HG03103 (cell line): ENCODE measurements around the gene DNM3.

Experiments used
- ATAC-seq: cut with Tn5 transposase; IDR thresholded peaks from one replicate; pipeline ENCODE4 v1.9.1; 2021; ENCODE audit warnings: low read depth; ENCODE audit not compliant: unreplicated experiment

DNM3 gene

GRCh38 chr1:172254521-172255222, 413.4 kb downstream of the DNM3 start:
- ATAC-seq, result no peak

DNA sequence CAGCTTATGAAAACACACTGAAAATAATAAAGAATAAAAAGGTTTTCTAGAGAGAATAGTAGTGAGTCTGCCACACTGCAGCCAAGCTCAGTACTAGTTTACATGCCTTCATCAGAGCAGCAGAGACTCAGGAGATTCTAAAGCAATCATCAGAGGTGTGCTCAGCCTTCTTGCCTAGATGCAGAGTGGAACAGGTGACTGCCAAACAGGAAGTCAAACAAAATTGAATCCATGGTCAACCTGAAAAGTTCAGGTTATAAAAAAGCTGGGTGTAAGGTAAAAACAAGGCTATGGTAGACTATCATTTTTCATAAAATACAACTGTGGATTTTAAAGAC, 413.9 kb downstream of the DNM3 start:
- no peak for ATAC-seq

GRCh38 chr1:172265905-172266304, 424.6 kb downstream of the DNM3 start:
- no peak for ATAC-seq

DNA sequence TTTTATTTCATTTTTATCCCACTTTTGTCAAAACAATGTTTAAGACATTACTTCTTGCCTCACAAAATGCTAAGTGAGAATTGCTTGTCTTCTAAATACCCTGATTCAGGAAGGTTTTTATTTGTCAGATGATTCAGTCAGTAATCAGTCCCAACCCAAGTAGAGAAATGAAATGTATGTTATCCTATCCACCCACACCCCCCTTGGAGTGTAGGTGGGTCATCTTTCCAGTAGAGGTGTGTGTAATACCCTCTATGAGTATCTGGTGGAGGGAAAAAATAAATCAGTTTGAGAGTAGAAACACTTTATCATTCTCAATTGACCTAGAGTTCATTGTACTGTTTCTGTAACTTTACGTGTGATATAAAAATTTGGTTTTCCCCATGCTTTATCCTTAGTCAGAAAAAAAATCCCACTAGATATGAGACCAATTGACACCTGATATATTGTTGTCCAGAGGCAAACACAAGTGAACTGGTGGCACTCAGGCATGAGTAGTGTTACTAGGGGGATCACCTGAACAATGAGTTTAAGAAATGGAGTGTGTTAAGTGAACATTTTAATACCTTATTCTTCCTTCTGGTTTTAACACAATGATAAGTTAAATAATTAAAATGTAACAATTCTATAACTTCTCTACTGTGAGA, 425.4 kb downstream of the DNM3 start:
- ATAC-seq, result no peak

DNA sequence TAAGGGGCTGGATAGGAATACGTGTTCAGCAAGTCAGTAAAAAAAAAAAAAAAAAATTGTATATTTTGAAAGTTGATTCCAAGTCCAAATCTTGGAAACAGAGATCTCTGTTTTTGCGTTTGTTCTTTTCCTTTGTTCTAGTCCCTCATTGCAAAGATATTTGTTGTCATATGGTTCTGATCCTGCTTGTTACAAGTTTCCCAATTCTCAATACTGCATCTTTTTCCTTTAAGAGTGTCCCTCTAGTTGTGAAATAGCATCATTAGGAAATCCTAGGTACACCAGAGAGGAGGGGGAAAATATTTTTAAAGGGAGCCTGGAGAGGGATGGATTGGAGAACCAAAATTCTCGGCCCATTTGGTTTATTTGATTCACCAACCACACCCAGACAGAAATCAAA, 426.9 kb downstream of the DNM3 start:
- ATAC-seq, result no peak

DNA sequence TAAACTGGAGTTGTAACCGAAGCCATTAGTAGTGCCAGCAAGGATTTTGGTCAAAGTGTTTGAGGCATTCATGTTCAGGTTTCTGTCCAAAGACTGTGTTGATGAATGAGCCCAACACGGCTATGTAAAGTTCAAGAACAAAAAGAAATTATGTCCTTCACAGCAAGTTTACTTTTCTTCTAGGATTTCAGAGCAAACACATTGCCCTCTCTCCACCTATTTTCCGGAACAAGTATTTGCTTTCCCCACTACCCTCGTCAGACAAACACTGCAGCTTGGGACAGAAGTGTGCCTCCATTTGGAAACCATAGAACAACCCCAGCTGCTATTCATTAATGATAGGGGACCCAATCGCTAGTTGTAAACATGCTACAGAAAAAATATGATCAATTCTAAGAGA, 427.8 kb downstream of the DNM3 start:
- ATAC-seq, result no peak

GRCh38 chr1:172269644-172270043, 428.3 kb downstream of the DNM3 start:
- no peak for ATAC-seq

- no peak for ATAC-seq
Measured at GRCh38 chr1:172270605-172271004, 429.3 kb downstream of the DNM3 start.

DNA sequence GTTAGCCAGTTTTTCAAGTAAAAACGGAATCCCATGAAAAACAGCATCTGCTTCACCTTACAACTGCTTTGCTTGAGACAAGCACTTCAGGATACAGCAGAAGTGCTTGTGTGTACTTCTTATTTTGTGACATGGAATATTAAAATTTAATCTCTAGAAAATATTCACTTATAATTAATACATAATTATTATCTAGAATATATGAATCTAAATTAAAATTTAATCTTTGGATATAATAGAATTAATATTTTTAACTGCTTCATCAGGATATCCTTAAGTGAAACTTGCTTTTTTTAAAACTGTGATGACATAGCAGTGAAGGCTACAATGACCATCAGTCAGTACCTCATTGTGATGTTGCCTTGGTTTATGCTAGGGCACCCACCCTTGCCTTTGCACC, 430.8 kb downstream of the DNM3 start:
- no peak for ATAC-seq

DNA sequence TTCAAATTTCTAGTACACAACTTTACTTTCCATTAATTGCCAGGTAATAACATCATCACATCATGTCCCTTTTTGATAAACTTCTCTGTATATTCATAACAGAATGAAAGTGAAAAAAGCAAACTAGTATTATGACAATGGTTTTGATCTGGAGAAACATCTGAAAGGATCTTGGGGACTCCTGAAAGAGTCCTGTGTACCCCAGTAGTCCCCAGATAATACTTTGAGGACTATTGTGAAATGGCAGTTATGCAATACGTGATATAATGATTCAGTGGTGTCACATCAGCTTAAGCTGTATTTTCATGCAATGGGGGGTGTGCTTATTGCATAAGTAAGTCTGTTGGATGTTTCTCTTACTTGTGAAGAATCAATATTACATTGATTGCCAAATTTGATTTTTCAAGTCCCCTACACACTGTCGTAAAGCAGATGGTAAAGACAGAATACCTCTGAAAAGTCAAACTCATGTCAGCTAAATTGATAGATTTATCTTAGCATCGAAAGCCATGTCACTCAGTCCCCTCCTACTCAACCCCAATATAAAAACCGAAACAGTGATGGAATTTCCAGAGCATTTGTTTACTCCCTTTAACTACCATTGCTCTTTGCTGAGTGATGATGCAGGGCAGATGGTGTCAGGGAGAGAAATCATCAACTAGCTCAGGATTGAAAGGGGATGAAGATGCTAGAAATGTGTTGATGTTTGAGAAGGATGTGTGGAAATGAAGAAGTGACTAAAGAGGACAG, 432.5 kb downstream of the DNM3 start:
- no peak for ATAC-seq

DNA sequence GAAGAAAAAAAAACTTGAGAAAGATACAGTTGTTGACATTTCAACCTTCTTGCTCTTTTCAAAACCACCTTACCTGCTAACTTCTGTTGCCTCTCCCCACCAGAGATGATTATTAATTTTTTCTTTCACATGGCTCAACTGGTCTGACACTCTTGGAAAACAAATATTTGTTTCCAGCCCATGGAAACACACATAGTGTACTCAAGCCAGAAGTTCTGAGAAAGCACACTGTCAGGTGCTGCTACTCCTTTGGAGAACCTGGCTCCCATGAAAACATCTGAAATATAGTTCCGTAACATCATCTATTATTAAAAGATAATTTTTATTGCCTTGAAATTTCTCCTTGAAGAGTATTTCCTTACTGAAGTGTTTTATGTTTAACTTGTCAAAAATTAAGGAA, 434.2 kb downstream of the DNM3 start:
- no peak for ATAC-seq

- no peak for ATAC-seq
Measured at GRCh38 chr1:172276120-172276818, 435.0 kb downstream of the DNM3 start.

DNA sequence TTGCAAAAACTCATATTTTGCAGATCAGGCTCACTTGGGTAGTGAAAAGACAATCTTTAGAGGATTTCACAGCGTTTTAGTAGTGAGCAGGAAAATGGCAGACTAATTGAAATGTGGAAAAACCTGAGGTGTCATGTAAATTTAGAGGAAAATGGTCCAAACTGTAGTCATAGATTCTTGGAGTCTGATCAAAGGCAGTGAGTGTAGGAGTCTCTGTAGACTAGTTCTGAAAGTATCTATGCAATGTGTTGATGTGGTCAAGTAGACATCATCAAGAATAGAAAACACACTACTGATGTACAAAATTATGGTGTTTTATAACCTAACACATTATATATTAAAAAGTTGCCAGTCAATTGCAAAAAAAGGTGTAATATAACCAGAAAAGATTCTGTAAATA, 436.0 kb downstream of the DNM3 start:
- no peak for ATAC-seq

DNA sequence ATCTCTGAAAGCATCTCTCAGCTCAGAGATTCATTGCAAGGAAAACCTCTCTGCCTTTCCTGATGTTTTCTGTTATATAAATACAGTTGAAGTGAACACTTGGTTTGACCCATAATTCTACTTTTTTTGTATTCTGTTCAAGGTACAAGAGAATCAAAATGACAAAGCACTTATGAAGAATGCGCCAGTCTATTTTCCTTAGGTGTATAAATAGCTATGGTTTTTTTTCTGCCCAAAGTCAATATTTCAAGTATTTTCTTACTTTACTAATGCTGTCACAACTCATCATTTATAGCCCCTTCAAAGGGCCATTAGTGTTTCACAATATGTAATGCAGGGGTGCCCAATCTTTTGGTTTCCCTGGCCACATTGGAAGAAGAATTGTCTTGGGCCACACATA, 436.7 kb downstream of the DNM3 start:
- ATAC-seq, result no peak

GRCh38 chr1:172278478-172278877, 437.2 kb downstream of the DNM3 start:
- ATAC-seq, result no peak

DNA sequence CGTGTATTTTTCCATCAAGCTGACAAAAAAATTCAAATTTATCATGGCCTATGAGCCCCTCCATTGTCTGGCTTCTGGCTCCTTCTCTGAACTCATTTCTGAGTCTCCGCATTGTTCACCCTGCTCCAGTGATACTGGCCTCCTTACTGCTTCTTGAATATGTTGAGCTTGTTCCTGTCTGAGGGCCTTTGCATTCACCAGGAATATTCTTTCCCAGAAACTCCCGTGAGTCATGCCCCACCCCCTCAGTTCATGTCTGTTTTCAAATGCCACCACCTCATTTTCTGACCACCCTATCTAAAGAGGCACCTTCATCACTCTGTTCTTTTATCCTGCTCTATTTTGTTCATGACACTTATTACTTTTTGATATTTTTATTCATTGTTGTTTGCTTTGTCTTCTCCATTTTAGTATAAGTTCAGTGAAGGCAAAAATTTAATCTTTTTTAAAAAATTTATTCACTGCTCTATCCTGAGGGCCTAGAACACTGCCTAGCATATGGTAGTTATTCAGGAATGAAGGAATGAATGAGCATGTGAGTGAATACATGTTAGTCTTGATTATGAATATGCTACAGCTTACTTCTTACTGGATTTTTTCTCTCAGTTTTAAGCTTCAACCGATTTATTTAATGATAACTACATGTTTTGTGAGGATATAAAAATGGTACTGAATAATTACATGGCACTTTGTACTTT, 438.8 kb downstream of the DNM3 start:
- ATAC-seq, result no peak

DNA sequence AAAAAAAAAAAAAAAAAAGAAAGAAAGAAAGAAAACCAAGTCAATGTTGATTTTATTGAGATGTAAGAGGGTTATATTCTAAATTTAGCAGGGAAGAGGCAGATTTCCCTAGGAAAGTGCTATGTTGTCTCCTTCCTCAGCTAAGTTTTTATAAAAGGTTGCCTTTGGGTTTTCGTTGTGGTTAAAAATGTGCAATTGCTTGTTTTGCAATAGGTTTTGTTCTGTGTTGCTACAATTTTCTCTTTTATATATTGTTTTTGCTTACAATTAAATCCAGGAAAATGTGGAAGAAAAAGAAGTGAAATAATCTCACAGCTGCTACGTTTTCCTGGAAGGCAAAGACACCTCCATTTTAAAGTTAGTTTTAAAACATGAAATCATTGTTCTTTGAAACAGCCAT, 442.5 kb downstream of the DNM3 start:
- ATAC-seq, result no peak

- ATAC-seq, result no peak
Measured at GRCh38 chr1:172286629-172287076, 445.4 kb downstream of the DNM3 start.

DNA sequence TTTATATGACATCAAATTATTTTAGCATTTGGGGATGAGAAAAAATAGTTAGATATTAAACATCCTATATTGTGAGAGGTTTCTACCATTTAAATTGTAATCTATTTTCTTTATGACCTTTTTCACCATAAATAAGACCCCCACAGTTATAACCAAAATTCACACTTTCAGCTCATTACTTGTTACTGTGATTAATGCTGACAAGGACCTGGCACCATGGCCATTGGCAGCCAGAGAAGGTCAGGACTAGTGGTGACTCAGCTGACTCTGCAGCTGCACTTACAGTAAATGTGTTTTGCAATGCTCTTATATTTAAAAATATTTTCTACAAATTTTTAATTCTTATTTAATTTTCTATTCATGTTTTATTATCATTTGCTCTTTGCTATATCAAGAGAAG, 445.9 kb downstream of the DNM3 start:
- no peak for ATAC-seq

DNA sequence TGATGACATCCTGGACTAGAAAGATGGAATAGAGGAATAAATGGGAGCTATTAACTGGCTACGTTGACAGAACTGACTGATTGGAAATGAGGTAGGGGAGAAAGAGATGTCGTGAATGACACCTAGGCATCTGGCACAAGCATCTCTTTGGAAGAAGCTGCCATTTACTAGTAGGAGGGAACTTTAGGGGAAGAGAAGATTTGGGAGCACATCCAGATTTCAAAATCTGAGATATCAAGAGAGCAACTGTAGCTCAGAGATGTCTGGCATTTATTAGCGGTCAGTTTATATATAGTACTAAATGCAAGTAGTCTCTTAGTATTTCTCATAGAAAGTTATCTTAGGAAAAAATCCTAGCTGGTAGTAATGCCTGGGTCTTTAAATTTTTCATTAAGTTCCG, 447.3 kb downstream of the DNM3 start:
- ATAC-seq, result no peak

DNA sequence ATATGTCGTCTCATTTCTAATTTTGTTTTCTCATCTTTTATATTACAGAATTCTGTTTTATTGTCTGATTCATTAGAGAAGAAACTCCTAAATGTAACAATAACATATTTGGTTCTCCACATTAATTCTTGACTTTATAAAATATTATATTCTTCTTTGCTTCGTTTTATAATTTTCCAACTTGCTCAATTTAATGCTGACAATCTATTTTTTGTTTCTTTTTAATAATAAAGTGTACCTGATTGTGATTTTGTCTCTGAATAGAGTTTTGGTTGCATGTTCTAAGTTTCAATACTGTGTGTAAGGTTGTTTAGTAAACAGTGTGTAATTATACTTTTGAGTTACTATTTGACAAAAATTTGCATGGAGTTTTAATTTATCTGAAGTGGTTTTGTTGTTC, 448.1 kb downstream of the DNM3 start:
- ATAC-seq, result no peak
